Measurements from ENCODE around the gene PSORS1C1.

The PSORS1C1 gene

GRCh38 chr6:31096656-31097055, 17.9 kb upstream of the PSORS1C1 start:
- no peak for DNase-seq

GRCh38 chr6:31098449-31098938, 16.1 kb upstream of the PSORS1C1 start:
- DNase-seq: no peak

- DNase-seq: no peak
These were observed 11.5 kb upstream of the PSORS1C1 start for GRCh38 chr6:31103136-31103535.

- DNase-seq: no peak
These were observed 7.5 kb upstream of the PSORS1C1 start for GRCh38 chr6:31107052-31107451.

- no peak for DNase-seq
These were observed 3.6 kb upstream of the PSORS1C1 start for GRCh38 chr6:31110825-31111582.

GRCh38 chr6:31111712-31112111, 2.9 kb upstream of the PSORS1C1 start:
- no peak for DNase-seq

- DNase-seq: no peak
These were observed 2.1 kb upstream of the PSORS1C1 start, which contains the start of gene C6orf15 for GRCh38 chr6:31112478-31112877. Gene C6orf15, minus strand, starts transcription at chr6:31112575. Its CDS starts 20 bp downstream, at chr6:31112555.

GRCh38 chr6:31113861-31114540, 599 bp upstream of the PSORS1C1 start:
- no peak for DNase-seq

GRCh38 chr6:31114970-31115849, 610 bp downstream of the PSORS1C1 start:
- DNase-seq: no peak

- no peak for DNase-seq
These were observed 1.5 kb downstream of the PSORS1C1 start for GRCh38 chr6:31115941-31116560.

- DNase-seq: no peak
These were observed 2.2 kb downstream of the PSORS1C1 start for GRCh38 chr6:31116661-31117385.

GRCh38 chr6:31118178-31118577, 3.6 kb downstream of the PSORS1C1 start:
- DNase-seq: no peak

- no peak for DNase-seq
These were observed 5.7 kb downstream of the PSORS1C1 start, which contains the start of gene CDSN for GRCh38 chr6:31120151-31120915. Gene CDSN, minus strand, starts transcription at chr6:31120446. Its CDS starts 27 bp downstream, at chr6:31120419.

GRCh38 chr6:31121131-31121790, 6.7 kb downstream of the PSORS1C1 start:
- no peak for DNase-seq

- no peak for DNase-seq
These were observed 8.4 kb downstream of the PSORS1C1 start for GRCh38 chr6:31122791-31123706.

GRCh38 chr6:31125162-31125561, 10.6 kb downstream of the PSORS1C1 start:
- DNase-seq: no peak

GRCh38 chr6:31125586-31126363, 11.2 kb downstream of the PSORS1C1 start:
- DNase-seq: no peak

GRCh38 chr6:31126396-31127175, 12.0 kb downstream of the PSORS1C1 start:
- no peak for DNase-seq

Data from stimulated activated CD4-positive, alpha-beta T cell treated with anti-CD3 and anti-CD28 coated beads, Interleukin-2, amount 100 ng/mL, for 48 hours (primary cell).